Effector CD8-positive, alpha-beta T cell (primary cell): ENCODE results near the gene SHPK.

Source experiments
- DNase-seq: peaks from one replicate; lab custom pipeline; 2025; lab: John Stamatoyannopoulos, UW

Gene SHPK

DNA sequence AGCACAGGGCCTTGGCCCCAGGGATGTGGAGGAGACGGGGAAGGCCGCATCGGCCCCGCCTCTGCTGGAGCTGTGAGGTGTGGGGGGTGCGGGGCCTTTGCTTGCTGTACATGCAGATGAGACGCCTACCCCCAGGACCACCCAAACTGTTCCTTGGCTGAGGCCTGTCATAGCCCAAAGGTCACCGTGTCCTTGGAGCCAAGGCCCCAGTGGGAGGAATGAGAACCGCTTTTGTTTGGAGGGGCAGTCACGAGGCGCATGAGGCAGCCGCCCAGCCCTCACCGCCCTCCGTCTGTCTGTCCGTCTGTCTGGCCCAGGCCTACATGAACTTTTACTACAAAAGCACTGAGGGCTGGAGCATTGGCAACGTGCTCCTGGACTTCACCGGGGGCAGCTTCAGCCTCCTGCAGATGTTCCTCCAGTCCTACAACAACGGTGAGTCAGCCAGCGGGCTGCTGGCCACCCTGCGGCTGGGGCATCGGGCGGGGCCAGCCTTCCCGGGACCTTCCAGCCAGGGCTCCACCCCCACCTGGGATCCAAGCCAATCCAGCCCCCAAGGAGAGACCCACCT is 23.6 kb upstream of the SHPK start:
- DNase-seq, result no peak

DNA sequence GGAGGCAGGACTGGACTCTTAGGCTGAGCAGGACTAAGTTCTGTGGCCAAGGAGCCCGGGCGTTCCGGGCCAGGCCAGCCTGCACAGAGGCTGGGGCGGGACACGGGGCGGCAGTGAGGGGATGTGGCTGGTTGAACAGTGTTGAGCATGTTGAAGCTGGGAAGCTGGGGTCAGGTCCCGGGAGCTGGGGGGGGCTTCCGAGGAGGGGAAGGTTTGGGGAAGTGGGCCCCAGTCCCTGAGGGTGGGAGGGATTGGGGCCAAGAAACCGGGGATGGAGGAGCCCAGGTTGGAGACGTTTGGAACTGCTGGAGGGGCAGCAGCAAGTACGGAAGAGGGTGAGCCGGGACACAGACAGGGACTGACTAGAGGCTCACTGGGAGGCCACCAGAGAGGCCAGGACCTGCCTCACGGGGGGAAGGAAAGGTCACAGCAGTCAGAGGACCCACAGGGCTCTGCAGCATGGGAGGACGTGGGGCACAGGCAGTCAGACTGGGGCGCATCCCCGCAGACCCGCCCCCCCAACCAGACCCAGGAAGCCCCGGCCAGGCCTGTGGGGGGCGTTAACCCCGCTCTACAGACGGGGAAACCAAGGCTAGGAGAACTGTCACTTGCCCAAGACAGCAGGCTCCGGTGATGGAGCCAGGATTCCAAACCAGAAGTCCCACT is 22.9 kb upstream of the SHPK start:
- no peak for DNase-seq

- DNase-seq, result no peak
These were observed 22.1 kb upstream of the SHPK start for GRCh38 chr17:3657874-3658783.

DNA sequence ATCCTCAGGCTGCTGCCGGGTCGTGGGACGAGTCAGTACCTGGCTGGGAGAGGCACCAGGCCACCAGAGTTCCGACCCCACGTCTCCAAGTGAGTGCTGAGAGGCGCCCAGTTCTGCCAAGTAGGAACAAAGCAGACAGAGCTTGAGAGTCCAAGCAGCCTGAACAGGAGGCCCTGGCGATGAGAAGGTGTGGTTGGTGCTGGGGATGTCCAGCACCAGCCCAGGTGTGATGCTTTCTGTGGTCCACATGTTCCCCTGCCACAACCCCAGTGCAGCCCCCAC is 21.5 kb upstream of the SHPK start:
- no peak for DNase-seq

GRCh38 chr17:3656755-3657587 is 20.9 kb upstream of the SHPK start:
- DNase-seq, result no peak

- no peak for DNase-seq
These were observed 20.3 kb upstream of the SHPK start for GRCh38 chr17:3656353-3656752.

DNA sequence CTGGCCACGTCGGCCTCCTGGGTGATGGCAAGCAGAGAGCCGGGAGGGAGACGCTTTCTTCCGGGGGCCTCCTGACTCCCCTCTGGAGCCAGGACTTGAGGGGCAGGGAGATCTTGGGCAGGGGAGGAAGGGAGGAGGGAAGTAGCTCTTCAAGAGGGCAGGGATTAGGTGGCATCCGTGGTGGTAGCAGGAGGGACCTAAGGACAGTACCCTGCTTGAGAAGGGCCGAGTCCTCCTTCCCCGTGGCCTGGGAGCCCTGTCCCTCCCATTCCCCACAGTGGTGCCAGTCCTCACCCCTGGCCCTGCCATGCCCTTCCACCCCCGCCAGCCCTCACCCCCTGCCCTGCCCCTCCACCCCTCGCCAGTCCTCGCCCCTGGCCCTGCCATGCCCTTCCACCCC is 19.7 kb upstream of the SHPK start:
- DNase-seq, result no peak

- DNase-seq, result no peak
These were observed 11.9 kb upstream of the SHPK start for GRCh38 chr17:3647769-3648555.

DNA sequence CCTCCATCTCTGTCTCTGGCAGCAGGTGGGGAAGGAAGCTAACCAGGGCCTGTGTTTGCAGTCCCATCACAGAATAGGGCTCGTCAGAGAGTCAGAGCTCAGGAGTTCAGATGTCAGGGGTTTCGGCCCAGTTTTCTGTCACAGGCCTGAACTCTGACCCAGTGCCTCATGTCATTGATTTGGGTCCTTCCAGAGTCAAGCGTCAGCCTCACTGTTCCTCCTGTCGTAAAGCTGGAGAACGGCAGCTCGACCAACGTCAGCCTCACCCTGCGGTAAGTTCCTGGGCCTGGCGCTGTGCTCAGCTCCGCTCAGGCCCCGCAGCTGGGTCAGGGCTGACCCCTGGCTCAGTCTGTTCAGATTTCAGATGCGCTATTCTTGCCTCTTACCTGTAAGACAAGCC is 11.2 kb upstream of the SHPK start:
- no peak for DNase-seq

DNA sequence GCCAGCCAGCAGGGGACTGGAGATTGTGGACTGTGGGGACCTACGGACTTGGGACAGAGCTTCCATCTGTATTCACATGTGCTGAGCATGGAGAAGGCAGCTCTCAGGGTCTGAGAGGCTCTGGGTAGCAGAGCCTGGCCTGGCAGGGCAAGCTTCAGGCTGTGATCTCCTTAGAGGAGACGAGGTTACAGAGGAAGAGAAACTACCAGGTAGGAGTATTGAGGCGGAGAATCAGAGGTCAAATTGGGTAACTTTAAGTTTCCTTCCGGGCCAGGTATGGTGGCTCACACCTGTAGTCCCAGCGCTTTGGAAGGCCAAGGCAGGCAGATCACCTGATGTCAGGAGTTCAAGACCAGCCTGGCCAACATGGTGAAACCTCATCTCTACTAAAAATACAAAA is 9.3 kb upstream of the SHPK start:
- no peak for DNase-seq

- DNase-seq, result no peak
These were observed 7.9 kb upstream of the SHPK start for GRCh38 chr17:3643889-3644349.

- DNase-seq, result no peak
These were observed 5.9 kb upstream of the SHPK start for GRCh38 chr17:3641717-3642486.

- no peak for DNase-seq
These were observed 5.0 kb upstream of the SHPK start for GRCh38 chr17:3641014-3641413.

DNA sequence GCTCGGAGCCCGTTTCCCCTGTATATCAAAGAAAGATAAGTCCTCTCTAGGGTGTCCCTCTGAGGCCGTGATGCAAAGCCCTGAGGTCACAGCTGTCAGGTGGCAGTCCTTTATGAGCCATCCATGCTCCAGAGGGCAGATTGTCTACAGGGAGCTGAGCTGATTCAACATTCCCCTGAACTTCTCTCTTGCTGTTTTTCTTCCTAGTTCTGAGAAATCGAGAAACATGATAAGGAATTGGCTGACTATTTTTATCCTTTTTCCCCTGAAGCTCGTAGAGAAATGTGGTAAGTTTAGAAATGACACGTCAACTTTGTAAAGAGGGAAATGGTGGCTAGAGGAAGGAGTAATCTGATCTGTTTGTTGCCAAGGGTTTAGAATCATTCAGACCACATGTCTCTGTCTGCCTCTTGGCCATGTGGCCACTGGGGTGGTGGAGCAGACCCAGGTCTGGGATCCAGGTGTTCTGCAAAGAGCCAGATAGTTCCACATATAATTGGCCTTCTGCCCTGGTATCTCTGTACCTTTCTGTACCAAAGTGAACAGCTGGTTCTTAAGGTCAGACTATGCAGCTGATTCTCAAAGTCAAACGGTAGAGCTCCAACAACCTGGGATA is 4.0 kb upstream of the SHPK start:
- DNase-seq, result no peak

DNA sequence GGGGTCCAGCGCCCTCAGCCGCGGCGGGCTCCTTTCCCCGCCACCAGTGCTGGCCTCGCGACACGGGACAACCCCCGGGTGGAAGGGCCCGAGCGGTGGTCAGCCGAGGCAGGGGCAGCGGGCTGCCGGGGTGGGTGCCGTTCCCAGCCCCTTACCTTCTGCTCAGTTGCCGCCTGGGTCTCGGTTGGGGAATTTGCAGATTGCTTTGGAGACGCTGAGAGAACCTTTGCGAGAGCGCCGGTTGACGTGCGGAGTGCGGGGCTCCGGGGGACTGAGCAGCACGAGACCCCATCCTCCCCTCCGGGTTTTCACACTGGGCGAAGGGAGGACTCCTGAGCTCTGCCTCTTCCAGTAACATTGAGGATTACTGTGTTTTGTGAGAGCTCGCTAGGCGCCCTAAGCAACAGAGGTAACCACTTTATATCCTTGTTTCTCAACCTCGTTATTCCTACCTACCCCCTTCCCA is 891 bp upstream of the SHPK start:
- no peak for DNase-seq

- DNase-seq, result no peak
These were observed 436 bp downstream of the SHPK start for GRCh38 chr17:3635474-3636153.

DNA sequence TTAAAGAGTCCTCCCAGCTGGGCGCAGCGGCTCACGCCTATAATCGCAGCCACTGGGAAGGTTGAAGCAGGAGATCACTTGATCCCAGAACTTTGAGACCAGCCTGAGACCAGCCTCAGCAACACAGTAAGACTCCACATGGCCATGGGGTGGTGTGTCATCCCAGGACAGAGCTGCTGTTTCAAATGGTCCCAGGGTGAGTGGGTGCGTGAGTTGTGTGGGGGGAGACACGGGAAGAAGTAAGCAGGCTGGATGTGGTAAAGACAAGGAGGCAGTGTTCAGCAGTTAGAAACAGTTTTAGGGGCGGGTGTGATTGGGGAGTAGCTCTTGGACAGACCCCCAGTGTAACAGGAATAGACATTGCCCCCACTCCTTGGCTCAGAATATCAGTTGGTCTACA is 3.8 kb downstream of the SHPK start:
- DNase-seq, result no peak

- DNase-seq, result no peak
These were observed 5.3 kb downstream of the SHPK start for GRCh38 chr17:3630781-3631180.

- no peak for DNase-seq
These were observed 8.3 kb downstream of the SHPK start for GRCh38 chr17:3627769-3628167.
